Tibial artery (tissue), 4 donors: ENCODE data around the gene FAM53B.

Source experiments
- DNase-seq, 2 donors: peaks; one replicate each; pipeline ENCODE4 v3.0.0-alpha.2; 2019
- H3K27ac ChIP-seq, 2 donors: fragments of 200-600 bp; sonication (generic) in 1 of 2; 1 replicate in 1 of 2; 2 replicates in 1 of 2; pipeline ENCODE4 v1.5.1; 2018 to 2019; ENCODE audit warnings: mild to moderate bottlenecking in 1 of 2
- H3K27me3 ChIP-seq, 2 donors: fragments of 200-600 bp; sonication (generic) in 1 of 2; one replicate each; pipeline versions ENCODE4 v1.5.1 to v1.6.0; 2016 to 2019
- H3K36me3 ChIP-seq, 3 donors: fragments of 200-600 bp; sonication (generic) in 2 of 3; one replicate each; pipeline ENCODE4 v1.5.1; 2016 to 2019; ENCODE audit warnings: mild to moderate bottlenecking in 2 of 3
- H3K4me1 ChIP-seq, 4 donors: fragments of 200-600 bp; sonication (generic) in 2 of 4; 1 replicate in 3 of 4; 2 replicates in 1 of 4; pipeline ENCODE4 v1.5.1; 2016 to 2019
- H3K4me3 ChIP-seq, 2 donors: fragments of 200-600 bp; sonication (generic) in 1 of 2; 1 replicate in 1 of 2; 2 replicates in 1 of 2; pipeline ENCODE4 v1.5.1; 2018 to 2019; ENCODE audit warnings: mild to moderate bottlenecking in 2 of 2
- H3K9me3 ChIP-seq, 3 donors: fragments of 200-600 bp; sonication (generic) in 1 of 3; one replicate each; pipeline ENCODE4 v1.5.1; 2016 to 2019
- intact Hi-C: fragments of 100-400 bp; cut with DNase I; formaldehyde crosslinking; loops from one replicate; pipeline ENCODE4 v1.15.0; 2023; ENCODE audit warnings: low total_unique reads
- TF ChIP-seq, protein P1 (sequence below), 2 experiments: fragments of 200-600 bp in 1 of 2; fragments of 450-650 bp in 1 of 2; IDR thresholded peaks; one replicate each; pipeline ENCODE4 v1.5.1; 2017 to 2019; ENCODE audit warnings: antibody characterized with exemption in 2 of 2, mild to moderate bottlenecking in 1 of 2, moderate library complexity in 1 of 2

FAM53B gene

DNA sequence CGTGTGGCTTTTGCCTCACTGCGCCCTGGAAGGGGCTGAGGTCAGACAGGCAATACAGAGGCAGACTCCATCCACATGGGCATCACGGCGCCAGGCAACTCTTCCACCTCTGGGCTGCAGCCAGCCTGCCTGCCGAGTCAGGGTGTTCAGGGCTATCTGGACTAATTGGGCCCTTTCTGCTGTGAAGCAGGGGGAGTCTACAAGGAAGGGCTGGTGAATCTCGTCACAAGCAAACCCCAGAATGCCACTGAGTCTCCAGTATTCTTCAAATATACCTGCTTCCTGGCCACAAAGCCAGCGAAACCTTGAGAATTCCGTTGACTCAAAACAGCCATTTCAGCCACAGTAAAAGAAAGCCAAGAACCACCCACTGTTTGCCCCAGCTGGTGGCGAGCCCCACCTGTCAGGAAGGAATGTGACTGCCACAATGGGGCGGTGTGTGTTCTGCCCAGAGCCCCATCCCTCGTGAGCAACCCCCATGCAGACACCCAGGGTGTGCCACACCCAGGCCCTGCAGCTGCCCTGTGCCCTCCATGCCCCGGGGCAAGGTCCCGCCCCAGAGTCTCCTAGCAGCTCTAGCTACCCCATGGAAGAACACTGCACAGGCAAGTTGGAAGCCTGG lies 117.3 kb downstream of the FAM53B start:
- H3K27me3 ChIP-seq, result no peaks in the 10 kb centered on the region
- peaks cover 0 to 11% (median 9%) of the 10 kb centered on the region in 3 donors for H3K36me3 ChIP-seq
- H3K27ac ChIP-seq, result no peak overlapping the region
- H3K4me3 ChIP-seq, result no peak overlapping the region
- no peak for DNase-seq
- intact Hi-C loops, result no loop called here
- no peaks in the 10 kb centered on the region for H3K9me3 ChIP-seq
- peaks cover 0 to 70% (median 12%) of the 10 kb centered on the region in 4 donors for H3K4me1 ChIP-seq
- TF ChIP-seq, protein P1, sequence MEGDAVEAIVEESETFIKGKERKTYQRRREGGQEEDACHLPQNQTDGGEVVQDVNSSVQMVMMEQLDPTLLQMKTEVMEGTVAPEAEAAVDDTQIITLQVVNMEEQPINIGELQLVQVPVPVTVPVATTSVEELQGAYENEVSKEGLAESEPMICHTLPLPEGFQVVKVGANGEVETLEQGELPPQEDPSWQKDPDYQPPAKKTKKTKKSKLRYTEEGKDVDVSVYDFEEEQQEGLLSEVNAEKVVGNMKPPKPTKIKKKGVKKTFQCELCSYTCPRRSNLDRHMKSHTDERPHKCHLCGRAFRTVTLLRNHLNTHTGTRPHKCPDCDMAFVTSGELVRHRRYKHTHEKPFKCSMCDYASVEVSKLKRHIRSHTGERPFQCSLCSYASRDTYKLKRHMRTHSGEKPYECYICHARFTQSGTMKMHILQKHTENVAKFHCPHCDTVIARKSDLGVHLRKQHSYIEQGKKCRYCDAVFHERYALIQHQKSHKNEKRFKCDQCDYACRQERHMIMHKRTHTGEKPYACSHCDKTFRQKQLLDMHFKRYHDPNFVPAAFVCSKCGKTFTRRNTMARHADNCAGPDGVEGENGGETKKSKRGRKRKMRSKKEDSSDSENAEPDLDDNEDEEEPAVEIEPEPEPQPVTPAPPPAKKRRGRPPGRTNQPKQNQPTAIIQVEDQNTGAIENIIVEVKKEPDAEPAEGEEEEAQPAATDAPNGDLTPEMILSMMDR (IDR thresholded peaks at IDR 0.05), result no peak

DNA sequence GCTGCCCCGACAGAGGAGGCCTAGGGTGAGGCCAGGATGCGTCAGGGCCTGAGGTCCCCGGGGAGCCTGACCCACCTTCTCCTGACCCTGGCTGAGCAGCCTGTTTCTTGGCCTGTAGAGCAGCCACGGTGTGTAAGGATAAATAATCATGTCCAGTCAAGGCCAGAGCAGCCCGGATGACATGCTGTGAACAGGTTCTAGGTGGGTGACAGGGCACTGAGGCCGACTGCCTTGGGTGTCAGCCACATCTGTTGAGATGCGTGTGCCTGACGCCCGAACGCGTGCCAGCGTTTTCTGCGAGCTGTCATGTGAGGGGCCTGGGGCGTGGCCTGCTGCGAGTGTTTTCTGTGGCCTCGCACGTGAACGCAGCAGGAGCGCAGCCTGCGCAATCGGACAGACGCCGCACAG lies 118.3 kb downstream of the FAM53B start:
- H3K4me1 ChIP-seq, result peaks cover 0 to 63% (median 16%) of the 10 kb centered on the region in 4 donors
- DNase-seq, result no peak
- intact Hi-C loops, result no loop called here
- H3K27ac ChIP-seq, result no peak overlapping the region
- no peak overlapping the region for H3K4me3 ChIP-seq
- no peaks in the 10 kb centered on the region for H3K9me3 ChIP-seq
- H3K27me3 ChIP-seq, result no peaks in the 10 kb centered on the region
- TF ChIP-seq, protein P1 (IDR thresholded peaks at IDR 0.05), result no peak
- H3K36me3 ChIP-seq, result peaks cover 0 to 11% (median 9%) of the 10 kb centered on the region in 3 donors

DNA sequence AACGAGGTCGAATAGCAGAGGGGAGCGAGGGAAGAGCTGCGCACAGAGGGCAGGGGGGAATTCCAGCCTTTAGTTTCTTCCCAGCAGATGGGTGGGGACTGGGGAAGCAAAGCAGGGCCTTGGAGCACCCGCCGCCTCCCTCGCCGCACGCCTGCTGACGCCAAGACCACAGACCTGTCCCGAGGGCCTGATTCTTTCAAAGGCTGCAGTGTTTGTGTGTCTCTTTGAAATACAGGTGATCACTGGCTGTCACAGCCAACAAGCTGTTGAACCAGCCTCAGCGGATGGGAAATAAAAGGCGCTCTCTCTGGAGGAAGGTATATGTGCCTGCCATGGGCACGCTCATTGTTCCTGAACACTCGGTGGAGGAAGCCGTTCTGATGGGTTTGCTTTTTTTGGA lies 119.3 kb downstream of the FAM53B start:
- no peaks in the 10 kb centered on the region for H3K27me3 ChIP-seq
- no peak overlapping the region for H3K27ac ChIP-seq
- peaks cover 0 to 53% (median 15%) of the 10 kb centered on the region in 4 donors for H3K4me1 ChIP-seq
- no peak overlapping the region for H3K4me3 ChIP-seq
- peaks cover 0 to 11% (median 9%) of the 10 kb centered on the region in 3 donors for H3K36me3 ChIP-seq
- intact Hi-C loops, result no loop called here
- TF ChIP-seq, protein P1 (IDR thresholded peaks at IDR 0.05), result no peak
- no peaks in the 10 kb centered on the region for H3K9me3 ChIP-seq
- DNase-seq, result no peak

DNA sequence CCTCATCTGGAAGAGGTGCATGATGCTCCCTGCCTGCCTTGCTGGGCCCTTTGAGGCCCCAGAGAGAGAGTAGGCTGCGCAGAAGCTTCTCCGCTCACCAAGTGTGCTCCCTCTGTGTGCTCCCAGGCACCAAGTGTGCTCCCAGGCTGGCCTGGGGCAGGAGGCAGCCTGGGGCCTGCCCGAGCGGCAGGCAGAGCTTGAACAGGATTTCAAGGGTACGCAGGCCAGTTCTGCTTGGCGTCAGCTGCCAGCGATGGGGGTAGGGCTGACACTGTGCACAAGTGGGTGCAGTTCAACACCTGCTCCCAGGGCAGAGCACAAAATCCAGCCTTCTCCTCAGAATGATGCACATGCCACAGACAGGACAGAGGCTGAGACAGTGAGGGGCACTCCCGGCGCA lies 119.7 kb downstream of the FAM53B start:
- H3K27me3 ChIP-seq, result no peaks in the 10 kb centered on the region
- TF ChIP-seq, protein P1 (IDR thresholded peaks at IDR 0.05), result no peak
- H3K4me1 ChIP-seq, result peaks cover 0 to 50% (median 13%) of the 10 kb centered on the region in 4 donors
- H3K36me3 ChIP-seq, result peaks cover 0 to 11% (median 9%) of the 10 kb centered on the region in 3 donors
- intact Hi-C loops, result no loop called here
- DNase-seq, result no peak
- H3K27ac ChIP-seq, result no peak overlapping the region
- no peak overlapping the region for H3K4me3 ChIP-seq
- H3K9me3 ChIP-seq, result no peaks in the 10 kb centered on the region

DNA sequence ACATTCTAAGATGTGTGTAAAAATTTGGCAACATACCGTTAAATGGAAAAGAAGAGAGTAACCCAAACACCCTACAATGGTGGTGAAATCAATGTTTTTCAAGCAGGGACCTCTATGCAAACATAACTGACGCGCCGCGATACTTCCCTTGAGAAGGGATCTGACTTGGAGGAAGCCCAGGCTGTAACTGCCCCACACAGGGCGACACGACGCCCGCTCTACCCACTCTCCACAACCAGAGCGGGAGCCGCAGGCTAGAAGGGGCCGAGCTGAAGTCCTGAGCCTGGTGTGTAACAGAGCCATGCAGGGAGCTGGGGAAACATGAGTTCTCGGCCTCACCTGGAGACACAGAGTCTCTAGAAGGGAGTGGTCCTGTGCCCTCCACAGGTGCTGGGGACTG lies 120.2 kb downstream of the FAM53B start:
- Histone ChIP-seq H3K4me3 (no peak overlapping the region), H3K4me1 (peaks cover 0 to 46% (median 11%) of the 10 kb centered on the region in 4 donors), H3K27ac (no peak overlapping the region), H3K27me3 (no peaks in the 10 kb centered on the region), H3K9me3 (no peaks in the 10 kb centered on the region), H3K36me3 (peaks cover 0 to 11% (median 9%) of the 10 kb centered on the region in 3 donors)
- intact Hi-C loops, result no loop called here
- DNase-seq, result no peak
- TF ChIP-seq, protein P1 (IDR thresholded peaks at IDR 0.05), result no peak
